DND-41 (cell line): ENCODE data around the gene RPP25.
"Not testable (repeated sequence)": the region's sequence is repeated elsewhere in the genome, so short reads cannot be mapped to it uniquely, and the experiment has no call there.

ENCODE experiments used
- ATAC-seq: fragments of 200-7000 bp; cut with Tn5 transposase; 3 replicates; pipeline ENCODE4 v1.9.1; 2021; ENCODE audit warnings: low read depth; ENCODE audit not compliant: insufficient read depth
- DNase-seq: peaks from one replicate; pipeline ENCODE4 v3.0.0-alpha.2; 2020
- H2AFZ ChIP-seq: 2 replicates; pipeline ENCODE4 v1.6.0; 2012; ENCODE audit warnings: low read depth, low read length
- H3K27ac ChIP-seq: 2 replicates; pipeline ENCODE4 v1.5.1; 2012; ENCODE audit warnings: low read length, inconsistent platforms
- H3K27me3 ChIP-seq: fragments of 200-600 bp; sonication (generic); 2 replicates; pipeline ENCODE4 v1.6.0; 2012; ENCODE audit warnings: low read length, mild to moderate bottlenecking, inconsistent platforms; ENCODE audit not compliant: insufficient read depth, poor library complexity
- H3K36me3 ChIP-seq: 2 replicates; pipeline ENCODE4 v1.5.1; 2012; ENCODE audit warnings: low read length, inconsistent platforms; ENCODE audit not compliant: insufficient read depth
- H3K4me1 ChIP-seq: 2 replicates; pipeline ENCODE4 v1.5.1; 2012; ENCODE audit warnings: mild to moderate bottlenecking, low read length; ENCODE audit not compliant: insufficient read depth
- H3K4me2 ChIP-seq: 2 replicates; pipeline ENCODE4 v1.6.0; 2012; ENCODE audit warnings: mild to moderate bottlenecking, moderate library complexity, low read length, inconsistent platforms; ENCODE audit not compliant: insufficient read depth
- H3K4me3 ChIP-seq, 2 experiments: fragments of 200-600 bp in 1 of 2; shearing (Covaris generic) in 1 of 2; 2 replicates each; pipeline ENCODE4 v1.5.1; 2012 to 2016; ENCODE audit warnings: inconsistent platforms in 2 of 2, low read length in 2 of 2, mild to moderate bottlenecking in 2 of 2, low read depth in 1 of 2, moderate library complexity in 1 of 2
- H3K79me2 ChIP-seq: 2 replicates; pipeline ENCODE4 v1.6.0; 2012; ENCODE audit warnings: low read length, inconsistent platforms; ENCODE audit not compliant: insufficient read depth
- H3K9ac ChIP-seq: 2 replicates; pipeline ENCODE4 v1.6.0; 2012; ENCODE audit warnings: low read depth, mild to moderate bottlenecking, inconsistent platforms, low read length, moderate library complexity
- H3K9me3 ChIP-seq: 2 replicates; pipeline ENCODE4 v1.5.1; 2012; ENCODE audit warnings: low read length, moderate library complexity, mild to moderate bottlenecking, inconsistent platforms; ENCODE audit not compliant: insufficient read depth, severe bottlenecking
- H4K20me1 ChIP-seq: 2 replicates; pipeline ENCODE4 v1.6.0; 2012; ENCODE audit warnings: low read length; ENCODE audit not compliant: insufficient read depth
- CTCF ChIP-seq: IDR thresholded peaks from 2 replicates; pipeline ENCODE4 v1.5.1; 2012; ENCODE audit warnings: borderline replicate concordance, low read length, moderate library complexity, mild to moderate bottlenecking; ENCODE audit not compliant: poor library complexity, severe bottlenecking; ENCODE audit errors: extremely low read depth
- EZH2 ChIP-seq: IDR thresholded peaks from 3 replicates; pipeline ENCODE4 v1.6.1; 2012; ENCODE audit warnings: borderline replicate concordance, low read depth, mild to moderate bottlenecking, moderate library complexity, low read length, inconsistent platforms; ENCODE audit not compliant: severe bottlenecking

Gene RPP25

GRCh38 chr15:74924525-74924924 lies 32.0 kb downstream of the RPP25 start:
- H3K4me1 ChIP-seq = no peaks in the 10 kb centered on the region
- H3K27ac ChIP-seq = no peak overlapping the region
- no peaks in the 10 kb centered on the region for H4K20me1 ChIP-seq
- peaks cover 17% of the 10 kb centered on the region; the same call in 1 of the 2 replicates for H3K79me2 ChIP-seq
- DNase-seq (no peak), ATAC-seq (no peak)
- no peak overlapping the region for H2AFZ ChIP-seq
- peaks cover 73% of the 10 kb centered on the region for H3K36me3 ChIP-seq
- no peak overlapping the region for H3K9ac ChIP-seq
- no peak overlapping the region for H3K4me3 ChIP-seq
- H3K4me2 ChIP-seq = no peak overlapping the region
- H3K9me3 ChIP-seq = no peaks in the 10 kb centered on the region
- TF ChIP-seq EZH2 = no peak
- no peak for TF ChIP-seq CTCF
- no peaks in the 10 kb centered on the region for H3K27me3 ChIP-seq

- Histone ChIP-seq H3K9ac (no peak overlapping the region), H3K4me2 (no peak overlapping the region), H3K79me2 (no peaks in the 10 kb centered on the region; the same call in 1 of the 2 replicates), H3K4me1 (no peaks in the 10 kb centered on the region), H4K20me1 (no peaks in the 10 kb centered on the region), H3K9me3 (no peaks in the 10 kb centered on the region), H3K27me3 (no peaks in the 10 kb centered on the region), H2AFZ (no peak overlapping the region), H3K4me3 (no peak overlapping the region), H3K36me3 (peaks cover 70% of the 10 kb centered on the region; the same call in 1 of the 2 replicates), H3K27ac (no peak overlapping the region)
- ATAC-seq (no peak), DNase-seq (no peak)
- TF ChIP-seq EZH2 (no peak), CTCF (no peak)
Observed at GRCh38 chr15:74920456-74920855, 36.1 kb downstream of the RPP25 start.

- no peak overlapping the region for H3K4me3 ChIP-seq
- no peaks in the 10 kb centered on the region for H3K27me3 ChIP-seq
- H3K36me3 ChIP-seq = peaks cover 56% of the 10 kb centered on the region
- no peak overlapping the region for H2AFZ ChIP-seq
- DNase-seq (no peak), ATAC-seq (no peak)
- no peaks in the 10 kb centered on the region for H4K20me1 ChIP-seq
- no peaks in the 10 kb centered on the region for H3K4me1 ChIP-seq
- H3K79me2 ChIP-seq = no peaks in the 10 kb centered on the region
- H3K4me2 ChIP-seq = no peak overlapping the region
- H3K9ac ChIP-seq = no peak overlapping the region
- H3K27ac ChIP-seq = no peak overlapping the region
- H3K9me3 ChIP-seq = no peaks in the 10 kb centered on the region
- TF ChIP-seq EZH2 (no peak), CTCF (no peak)
Observed at GRCh38 chr15:74917676-74918075, 38.9 kb downstream of the RPP25 start.

- H3K9me3 ChIP-seq, H3K4me1 ChIP-seq, H3K27me3 ChIP-seq, H3K4me2 ChIP-seq, H2AFZ ChIP-seq, H3K9ac ChIP-seq, H3K27ac ChIP-seq, H3K4me3 ChIP-seq, H4K20me1 ChIP-seq, H3K79me2 ChIP-seq, ATAC-seq, DNase-seq: not testable (repeated sequence)
- H3K36me3 ChIP-seq = peaks cover 29% of the 10 kb centered on the region
Observed at GRCh38 chr15:74913799-74914198, 42.8 kb downstream of the RPP25 start.
